Measurements from ENCODE around the gene TCF4.

The TCF4 gene

DNA sequence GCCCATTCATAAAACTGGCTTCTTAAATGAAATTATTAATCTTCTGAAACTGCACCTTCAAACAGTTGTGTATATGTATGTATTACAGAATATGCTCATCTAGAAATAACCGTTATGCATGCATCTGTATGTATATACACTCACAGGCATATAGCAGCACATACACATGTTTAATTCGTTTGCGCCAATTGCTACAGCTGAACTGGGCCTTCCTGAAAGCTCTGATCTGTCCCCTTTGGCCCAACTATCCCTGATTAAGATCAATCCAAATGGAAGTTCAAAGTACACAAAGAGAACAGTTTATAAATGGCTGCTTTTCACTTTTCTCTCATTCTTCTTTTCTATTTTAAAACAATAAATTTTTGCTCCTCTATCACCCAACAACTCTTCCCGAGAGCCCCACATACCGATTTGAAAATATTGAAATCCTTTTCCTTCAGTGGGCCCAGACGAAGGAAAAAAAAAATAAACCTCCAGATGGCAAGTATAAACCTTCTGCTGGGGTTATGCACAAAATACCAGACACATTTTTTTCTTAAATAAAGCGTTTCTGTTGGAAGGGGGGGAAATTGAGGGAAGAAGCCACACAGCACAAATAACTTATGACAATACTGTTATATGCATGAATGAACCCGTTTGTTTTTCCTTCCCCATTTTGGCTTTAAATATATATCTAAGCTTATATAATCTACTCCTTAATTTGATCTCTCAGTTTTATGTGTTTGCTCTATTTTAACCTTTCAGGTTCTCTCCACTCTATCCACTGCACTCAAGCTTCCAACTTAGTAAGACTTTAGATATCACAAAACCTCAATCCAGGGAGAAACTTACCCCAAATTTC is 267.3 kb downstream of the TCF4 start:
- DNase-seq (ENCODE audit: low spot score): peak; percentile 78

DNA sequence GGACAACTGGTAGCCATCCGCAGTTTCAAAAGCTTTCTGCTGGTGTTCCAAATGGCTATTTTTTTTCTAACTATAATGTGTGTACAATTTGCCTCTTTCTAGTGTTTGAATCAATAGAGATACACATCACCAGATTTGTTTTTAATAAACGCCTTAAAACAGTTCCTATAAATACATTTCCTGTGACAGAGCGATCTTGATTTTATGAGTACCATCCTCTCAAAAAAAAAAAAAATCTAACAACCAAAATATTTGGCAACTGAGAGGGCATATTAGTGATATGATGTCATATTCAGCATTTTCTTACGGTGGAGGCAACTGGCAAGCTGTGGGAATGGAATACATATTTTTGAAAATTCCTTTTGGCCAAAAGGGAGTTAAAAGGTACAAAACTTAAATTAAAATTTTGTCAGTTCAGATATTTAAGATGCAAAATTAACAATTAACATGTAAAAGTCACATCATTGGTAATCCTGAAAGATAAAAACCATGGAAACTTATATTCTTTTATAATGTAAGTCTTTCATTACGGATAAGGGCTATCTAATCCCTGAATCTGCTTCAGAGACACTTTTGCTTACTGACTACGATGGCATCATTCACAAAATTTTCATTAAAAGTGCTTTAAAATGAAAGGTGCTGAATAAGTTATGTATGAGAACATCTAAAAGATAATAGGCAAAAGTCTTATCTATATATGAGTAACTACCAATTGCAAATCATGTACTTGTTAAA is 268.4 kb downstream of the TCF4 start:
- peak; percentile 51 for DNase-seq (ENCODE audit: low spot score)

DNA sequence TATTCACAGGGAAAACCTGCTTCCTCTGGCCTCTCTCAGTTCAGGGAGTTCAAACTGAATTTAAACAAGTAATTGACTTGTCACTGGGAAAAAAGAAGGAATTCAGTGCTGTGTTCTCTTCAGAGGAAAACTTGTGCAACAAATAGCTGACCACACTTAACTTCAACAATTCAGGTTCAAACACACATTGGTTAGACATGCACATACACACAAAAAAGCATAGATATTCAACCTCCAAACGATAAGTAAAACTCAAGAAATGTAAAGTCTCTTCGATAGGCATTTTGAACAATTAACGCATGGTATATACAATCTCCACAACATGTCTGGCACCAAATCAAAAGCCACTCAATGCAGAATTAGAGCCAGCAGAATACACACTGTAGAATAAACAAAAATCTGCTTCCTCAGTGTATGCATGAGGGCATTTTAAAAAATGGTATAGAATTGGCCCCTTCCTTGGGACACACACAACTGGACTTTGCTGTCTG is 269.0 kb downstream of the TCF4 start:
- DNase-seq (ENCODE audit: low spot score): peak; percentile 50

DNA sequence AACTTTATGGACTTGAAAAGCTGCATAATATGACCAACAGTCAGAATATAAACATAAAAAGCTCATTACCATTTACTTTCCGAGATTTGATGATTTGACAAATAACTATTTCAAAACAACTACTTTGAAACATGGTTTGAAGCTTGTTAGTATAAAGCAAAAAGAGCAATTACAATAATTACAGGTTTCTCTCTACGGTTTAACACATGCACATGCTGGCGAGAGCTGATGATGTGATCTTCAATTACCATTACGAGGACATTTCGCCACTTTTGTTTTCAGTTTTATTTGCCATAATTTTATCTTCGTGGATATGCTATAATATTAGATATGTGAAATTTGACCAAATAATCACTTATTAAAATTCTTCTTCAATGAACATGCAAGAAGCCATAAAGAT is 270.1 kb downstream of the TCF4 start:
- DNase-seq (ENCODE audit: low spot score): no peak

DNA sequence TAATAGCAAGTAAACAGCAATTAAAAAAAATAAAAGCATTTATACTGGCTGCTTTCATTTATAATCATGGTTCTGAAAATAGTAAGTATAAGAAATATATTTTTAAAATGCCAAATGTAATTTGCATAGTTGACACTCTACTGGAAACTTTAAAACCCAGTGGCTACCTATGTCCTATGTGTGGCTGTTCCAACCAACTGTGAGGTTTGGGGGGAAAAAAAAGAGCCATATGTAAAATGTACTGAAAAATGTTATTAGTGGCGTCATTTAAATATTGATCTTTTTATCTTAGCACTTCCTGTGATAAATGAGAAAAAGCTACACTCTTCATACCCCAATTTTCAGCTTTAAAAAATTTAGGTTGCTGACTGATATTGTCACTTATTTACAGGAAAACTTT is 270.7 kb downstream of the TCF4 start:
- no peak for DNase-seq (ENCODE audit: low spot score)

- no peak for DNase-seq (ENCODE audit: low spot score)
Measured at GRCh38 chr18:55316486-55317184, 271.4 kb downstream of the TCF4 start.

GRCh38 chr18:55314615-55315237 is 273.3 kb downstream of the TCF4 start:
- no peak for DNase-seq (ENCODE audit: low spot score)

GRCh38 chr18:55314031-55314430 is 274.0 kb downstream of the TCF4 start:
- DNase-seq (ENCODE audit: low spot score): no peak

GRCh38 chr18:55310863-55311262 is 277.1 kb downstream of the TCF4 start:
- DNase-seq (ENCODE audit: low spot score): no peak

DNA sequence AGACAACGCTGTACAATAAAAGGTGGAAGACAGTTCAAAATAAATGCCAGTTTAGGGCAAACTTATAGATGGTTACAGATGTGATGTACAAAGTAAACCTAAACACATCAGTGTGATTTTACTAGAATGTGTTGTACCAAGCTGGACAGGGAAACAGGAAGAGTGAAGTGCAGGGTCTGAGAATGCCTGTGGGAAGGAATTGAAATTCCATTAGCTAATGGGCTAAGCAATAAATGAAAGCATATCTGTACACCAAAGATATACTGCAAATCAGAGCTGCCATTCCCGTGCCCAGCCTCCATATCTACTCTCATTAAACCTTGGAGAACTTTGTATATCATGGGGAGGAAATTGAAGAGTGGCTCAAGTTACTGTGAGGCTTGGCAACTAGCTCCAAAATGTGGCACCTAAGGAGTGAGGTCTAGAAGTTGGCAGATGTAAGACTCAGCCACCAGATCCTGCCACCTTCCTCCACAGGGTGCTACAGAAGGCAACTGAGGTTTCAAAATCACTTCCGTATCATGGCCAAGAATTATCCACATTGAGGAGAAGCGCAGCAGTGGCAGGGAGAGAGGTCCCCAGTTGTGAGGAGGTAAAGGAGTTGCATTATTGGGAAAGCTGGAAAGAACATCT is 277.8 kb downstream of the TCF4 start:
- no peak for DNase-seq (ENCODE audit: low spot score)

DNA sequence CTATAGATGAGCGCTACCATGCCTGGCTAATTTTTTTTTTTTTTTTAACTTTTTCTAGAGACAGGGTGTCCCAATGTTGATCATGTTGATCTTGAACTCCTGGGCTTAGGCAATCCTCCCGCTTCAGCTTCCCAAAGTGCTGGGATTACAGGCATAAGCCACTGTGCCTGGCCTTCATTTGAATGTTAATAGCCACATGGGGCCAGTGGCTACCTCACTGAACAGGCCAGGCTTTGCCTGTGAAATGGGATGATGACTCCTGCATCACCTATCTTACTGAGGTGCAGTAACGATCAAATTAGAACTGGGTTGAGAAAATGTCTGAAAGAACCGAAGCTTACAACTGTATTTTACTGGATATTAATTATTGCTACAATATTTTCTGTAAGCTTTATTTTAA is 278.7 kb downstream of the TCF4 start:
- DNase-seq (ENCODE audit: low spot score): no peak

GRCh38 chr18:55307505-55307904 is 280.5 kb downstream of the TCF4 start:
- no peak for DNase-seq (ENCODE audit: low spot score)

DNA sequence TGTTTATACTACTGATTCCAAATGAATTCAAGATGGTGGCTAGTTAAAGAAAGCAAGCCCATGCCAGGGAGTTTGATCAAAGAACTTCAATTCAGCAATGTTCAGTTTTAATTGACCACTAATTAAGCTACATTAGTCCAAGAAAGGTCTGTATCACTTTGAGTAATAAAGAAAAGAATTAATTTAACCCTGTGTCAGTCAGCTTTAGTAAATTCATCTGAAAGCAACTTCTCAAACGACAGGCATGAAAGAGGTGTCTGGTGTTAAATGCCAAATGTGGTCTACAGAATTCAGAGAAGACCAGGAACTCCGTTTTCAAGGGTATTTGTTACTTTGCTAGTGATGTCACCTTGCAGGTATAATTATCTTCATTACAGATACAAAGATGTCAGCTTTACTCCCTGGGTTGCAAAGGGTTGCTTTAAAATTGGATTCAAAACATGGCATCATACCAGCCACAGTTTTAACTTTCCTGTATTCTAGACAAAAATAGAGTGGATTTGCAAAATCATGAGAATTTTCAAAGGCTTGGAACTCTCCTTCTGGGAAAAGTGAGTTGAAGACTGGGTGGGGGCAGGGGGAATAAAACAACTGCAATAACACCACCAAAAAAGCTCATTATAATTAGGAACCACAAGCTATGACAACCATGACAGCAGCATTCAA is 281.5 kb downstream of the TCF4 start:
- no peak for DNase-seq (ENCODE audit: low spot score)

DNA sequence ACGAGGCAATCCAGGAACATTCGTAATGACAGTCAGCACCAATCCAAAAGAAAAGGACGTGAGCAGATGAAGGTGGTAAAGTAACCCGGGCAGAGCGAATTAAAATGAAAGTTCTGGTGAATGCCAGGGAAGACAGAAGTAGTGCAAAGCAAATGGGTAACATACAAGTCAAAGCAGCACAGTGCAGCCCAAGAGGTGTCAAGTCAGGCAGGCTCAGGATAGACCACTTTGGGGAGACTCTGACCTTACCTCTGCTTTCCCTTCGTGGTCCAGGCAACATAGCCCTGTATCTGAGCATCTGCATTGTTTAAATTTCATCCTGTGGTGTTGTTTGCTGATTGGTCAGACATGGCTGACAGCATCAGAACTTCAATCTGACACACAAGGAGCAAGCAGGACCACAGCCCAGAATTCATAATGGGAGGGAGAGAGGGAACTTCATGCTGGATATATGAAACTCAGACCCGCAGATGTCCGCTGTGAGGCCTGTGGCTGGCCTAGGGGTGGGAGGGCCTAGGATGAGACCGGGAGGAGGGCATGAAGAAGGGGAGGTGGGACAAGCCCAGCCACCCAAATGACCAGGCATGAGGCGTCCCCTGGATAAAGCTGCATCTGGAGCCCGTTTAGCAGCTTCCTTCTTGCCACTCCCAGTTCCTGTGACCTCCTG is 285.7 kb downstream of the TCF4 start:
- no peak for DNase-seq (ENCODE audit: low spot score)

- DNase-seq (ENCODE audit: low spot score): no peak
Measured at GRCh38 chr18:55301824-55302166, 286.2 kb downstream of the TCF4 start.

- no peak for DNase-seq (ENCODE audit: low spot score)
Measured at GRCh38 chr18:55300936-55301531, 287.0 kb downstream of the TCF4 start.

GRCh38 chr18:55300421-55300935 is 287.5 kb downstream of the TCF4 start:
- DNase-seq (ENCODE audit: low spot score): no peak

- no peak for DNase-seq (ENCODE audit: low spot score)
Measured at GRCh38 chr18:55296778-55297177, 291.2 kb downstream of the TCF4 start.

- DNase-seq (ENCODE audit: low spot score): no peak
Measured at GRCh38 chr18:55296115-55296514, 291.9 kb downstream of the TCF4 start.

GRCh38 chr18:55290898-55291297 is 297.1 kb downstream of the TCF4 start:
- no peak for DNase-seq (ENCODE audit: low spot score)

Measured in NAMALWA (cell line).